ENCODE results near the gene HMGCS2. TPM values are rescaled to one million over a fixed set of nuclear protein-coding genes. Genes with fewer than 3 reads are reported as not detected.

HMGCS2 gene
- total and polyA plus RNA-seq, 10 of the 15 experiments (the other 5 are each of a cell fraction or from before 2014, with no cell fraction given): 0.49 TPM; not detected in 9

GRCh38 chr1:119781434-119782210 is 12.9 kb upstream of the HMGCS2 start:
- CTCF ChIA-PET: no interaction called here
- H3K4me1 ChIP-seq (ENCODE audit: control insufficient read depth, insufficient read depth, low read length): no peaks in the 10 kb centered on the region
- no peak overlapping the region for H3K4me3 ChIP-seq
- H3K27ac ChIP-seq (ENCODE audit: control insufficient read depth, insufficient read depth): no peak overlapping the region
- in situ Hi-C loops (cut with MboI) (no loop called here), intact Hi-C loops (cut with micrococcal nuclease; ENCODE audit: unreplicated experiment) (no loop called here)
- POLR2A ChIA-PET: no interaction called here
- TF ChIP-seq TCF7 (IDR thresholded peaks at IDR 0.05; ENCODE audit: borderline replicate concordance) (no peak), RELB (IDR thresholded peaks at IDR 0.05; ENCODE audit: low read depth) (no peak), KLF5 (IDR thresholded peaks at IDR 0.05; ENCODE audit: partially characterized antibody) (no peak), IRF5 (IDR thresholded peaks at IDR 0.05; ENCODE audit: borderline replicate concordance) (no peak)
- H3K9ac ChIP-seq (ENCODE audit: control insufficient read depth, insufficient read depth, low read length): no peak overlapping the region
- H2AFZ ChIP-seq (ENCODE audit: control insufficient read depth, low read depth, low read length): no peak overlapping the region
- H3K4me2 ChIP-seq (ENCODE audit: control insufficient read depth, insufficient read depth): no peak overlapping the region
- FAIRE-seq: no peak
- SMC1A ChIA-PET (ENCODE audit: uncharacterized antibody, unreplicated experiment): no interaction called here
- no peaks in the 10 kb centered on the region; a peak in 1 of 4 replicates for H3K27me3 ChIP-seq (replicated peaks in 1 of 2; ENCODE audit: control insufficient read depth in 2 of 2, insufficient read depth in 2 of 2, low read length in 1 of 2)
- ATAC-seq: no peak
- BruUV-seq (replicated peaks): no TSS peak
- 34% methylated on average over 11 of the region's 11 CpGs for WGBS (ENCODE audit: insufficient coverage, insufficient replicate concordance, low lambda C conversion rate, missing lambda C conversion rate)
- H3K9me3 ChIP-seq (replicated peaks; ENCODE audit: control insufficient read depth, insufficient read depth, low read length): no peaks in the 10 kb centered on the region
- DNase-seq (ENCODE audit: low read depth, low spot score): no peak
- no peaks in the 10 kb centered on the region for H3K36me3 ChIP-seq (ENCODE audit: control insufficient read depth in 2 of 2, insufficient read depth in 2 of 2, low read length in 1 of 2)
- RAD21 ChIA-PET (ENCODE audit: unreplicated experiment): no interaction called here
- H3K79me2 ChIP-seq (ENCODE audit: control insufficient read depth, insufficient read depth, low read length): no peaks in the 10 kb centered on the region
- 0 out of 2 replicates have a peak, but pooled peaks cover 2% of the 10 kb centered on the region for H4K20me1 ChIP-seq (ENCODE audit: control insufficient read depth, insufficient read depth)
